ENCODE data around the gene YPEL5. TPM values are rescaled to one million over a fixed set of nuclear protein-coding genes. Genes with fewer than 3 reads are reported as not detected.

The YPEL5 gene
- polyA plus RNA-seq, 3 donors: 26.3 to 87.5 (median 53.4) TPM

- no peak overlapping the region for H3K27ac ChIP-seq (ENCODE audit: low read depth, low read length)
- 93 to 96% (median 94%) methylated on average over 13 of the region's 13 CpGs for WGBS, 3 donors
Observed at GRCh38 chr2:30190637-30191036, 43.8 kb downstream of the YPEL5 start.

DNA sequence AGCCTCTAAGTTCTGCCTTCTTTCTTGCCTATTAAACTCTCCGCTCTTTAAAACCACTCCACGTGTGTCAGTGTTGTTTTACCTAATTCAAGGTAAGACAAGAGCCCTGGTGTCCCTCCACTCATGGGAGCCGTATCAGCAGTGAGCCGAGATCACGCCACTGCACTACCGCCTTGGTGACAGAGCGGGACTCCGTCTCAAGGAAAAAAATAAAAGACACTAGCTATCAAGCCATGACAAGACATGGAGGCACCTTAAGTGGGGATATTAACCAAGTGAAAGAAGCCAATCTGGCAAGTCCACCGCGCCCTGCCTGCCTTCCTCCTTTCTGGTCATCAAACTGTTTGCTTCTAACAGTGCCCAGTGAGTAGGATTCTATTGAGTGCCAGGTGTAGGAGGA lies 44.3 kb downstream of the YPEL5 start:
- 94 to 95% (median 95%) methylated on average over 10 of the region's 10 CpGs for WGBS, 3 donors
- no peak overlapping the region for H3K27ac ChIP-seq (ENCODE audit: low read depth, low read length)

DNA sequence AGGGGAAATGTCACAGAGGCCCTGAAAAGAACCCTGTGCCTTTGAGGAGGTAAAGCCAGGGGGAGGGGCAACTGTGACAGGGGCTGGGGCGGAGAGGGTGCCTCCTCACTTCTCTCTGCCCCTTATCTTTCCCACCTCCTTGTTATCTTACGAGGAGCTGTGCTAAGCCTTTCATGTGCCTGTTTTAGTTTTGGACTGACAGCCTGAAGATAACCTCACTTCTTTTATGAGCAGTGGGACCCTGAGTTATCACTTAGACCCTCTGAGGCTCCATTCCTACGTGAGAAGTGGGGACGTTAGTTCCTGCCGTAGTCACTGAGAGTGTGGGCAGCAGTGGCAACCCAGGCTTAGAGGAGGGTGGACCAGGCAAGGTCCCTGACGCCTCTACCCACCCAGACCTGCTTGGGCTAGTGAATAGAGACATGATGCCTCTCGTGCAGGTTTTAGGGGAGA lies 45.0 kb downstream of the YPEL5 start:
- no peak overlapping the region for H3K27ac ChIP-seq (ENCODE audit: low read depth, low read length)
- WGBS, 3 donors: 59 to 87% (median 85%) methylated on average over 7 of the region's 7 CpGs

GRCh38 chr2:30192314-30192713 lies 45.5 kb downstream of the YPEL5 start:
- 84 to 95% (median 92%) methylated on average over 4 of the region's 4 CpGs for WGBS, 3 donors
- H3K27ac ChIP-seq (ENCODE audit: low read depth, low read length): no peak overlapping the region

- H3K27ac ChIP-seq (ENCODE audit: low read depth, low read length): no peak overlapping the region
- 82 to 90% (median 86%) methylated on average over 13 of the region's 13 CpGs for WGBS, 3 donors
Observed at GRCh38 chr2:30193104-30193681, 46.4 kb downstream of the YPEL5 start.

GRCh38 chr2:30194421-30194820 lies 47.6 kb downstream of the YPEL5 start:
- WGBS, 3 donors: 74 to 84% (median 83%) methylated on average over 7 of the region's 7 CpGs
- H3K27ac ChIP-seq (ENCODE audit: low read depth, low read length): no peak overlapping the region

- WGBS, 3 donors: 69 to 90% (median 87%) methylated on average over 4 of the region's 4 CpGs
- no peak overlapping the region for H3K27ac ChIP-seq (ENCODE audit: low read depth, low read length)
Observed at GRCh38 chr2:30195016-30195415, 48.2 kb downstream of the YPEL5 start.

DNA sequence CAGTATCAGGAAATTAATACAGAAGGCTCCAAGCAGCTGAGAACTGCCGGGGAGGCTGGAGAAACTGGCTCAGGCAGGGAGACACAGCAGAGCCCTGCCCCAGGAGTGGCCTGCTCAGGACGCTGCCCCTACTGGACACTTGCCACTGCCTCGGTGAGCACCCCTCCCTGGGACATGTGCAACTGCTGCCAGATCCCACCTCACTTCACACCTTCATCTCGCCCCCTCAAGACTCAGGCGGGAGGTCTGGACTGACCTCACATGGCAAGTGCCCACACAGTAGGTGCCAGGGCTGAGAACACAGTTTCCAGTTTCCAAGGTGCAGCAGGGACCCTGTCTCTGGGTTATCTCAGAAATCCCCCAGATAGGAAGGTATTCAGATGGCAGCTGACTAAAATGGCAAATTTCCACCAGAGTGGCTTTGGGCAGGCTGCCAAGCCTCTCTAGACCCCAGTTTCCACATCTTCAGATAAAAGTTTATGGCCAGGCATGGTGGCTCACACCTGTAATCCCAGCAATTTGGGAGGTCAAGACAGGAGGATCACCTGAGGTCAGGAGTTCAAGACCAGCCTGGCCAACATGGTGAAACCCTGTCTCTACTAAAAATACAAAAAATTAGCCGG lies 50.9 kb downstream of the YPEL5 start:
- H3K27ac ChIP-seq (ENCODE audit: low read depth, low read length): no peak overlapping the region
- WGBS, 3 donors: 76 to 84% (median 82%) methylated on average over 6 of the region's 6 CpGs

GRCh38 chr2:30201990-30202389 lies 55.2 kb downstream of the YPEL5 start:
- no peak overlapping the region for H3K27ac ChIP-seq (ENCODE audit: low read depth, low read length)
- 12 to 23% (median 19%) methylated on average over 1 of the region's 1 CpG for WGBS, 3 donors

GRCh38 chr2:30203156-30203555 lies 56.3 kb downstream of the YPEL5 start:
- WGBS, 3 donors: 90 to 94% (median 91%) methylated on average over 7 of the region's 7 CpGs
- H3K27ac ChIP-seq (ENCODE audit: low read depth, low read length): no peak overlapping the region

DNA sequence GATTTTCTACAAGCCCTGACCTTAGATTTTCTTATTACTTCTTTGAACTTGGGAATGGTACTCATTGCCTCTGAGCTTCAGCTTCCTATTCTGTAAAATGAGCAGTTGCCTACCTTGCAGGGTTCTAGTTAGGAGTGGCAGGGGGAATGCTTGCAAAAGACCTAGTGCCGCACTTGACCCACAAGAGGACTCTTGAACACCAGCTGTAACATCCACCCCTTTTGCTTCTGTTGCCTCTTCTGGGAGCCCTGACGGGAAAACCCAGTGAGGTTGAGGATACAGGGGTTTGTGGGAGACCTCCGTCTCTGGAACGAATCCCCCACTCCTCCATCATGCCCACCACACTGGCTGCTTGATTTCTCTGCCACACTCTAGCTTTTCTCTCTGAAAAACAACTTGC lies 57.5 kb downstream of the YPEL5 start:
- H3K27ac ChIP-seq (ENCODE audit: low read depth, low read length): no peak overlapping the region
- WGBS, 3 donors: 90 to 94% (median 93%) methylated on average over 4 of the region's 4 CpGs

- WGBS, 3 donors: 86 to 88% (median 88%) methylated on average over 1 of the region's 1 CpG
- no peak overlapping the region for H3K27ac ChIP-seq (ENCODE audit: low read depth, low read length)
Observed at GRCh38 chr2:30205456-30205855, 58.6 kb downstream of the YPEL5 start.

DNA sequence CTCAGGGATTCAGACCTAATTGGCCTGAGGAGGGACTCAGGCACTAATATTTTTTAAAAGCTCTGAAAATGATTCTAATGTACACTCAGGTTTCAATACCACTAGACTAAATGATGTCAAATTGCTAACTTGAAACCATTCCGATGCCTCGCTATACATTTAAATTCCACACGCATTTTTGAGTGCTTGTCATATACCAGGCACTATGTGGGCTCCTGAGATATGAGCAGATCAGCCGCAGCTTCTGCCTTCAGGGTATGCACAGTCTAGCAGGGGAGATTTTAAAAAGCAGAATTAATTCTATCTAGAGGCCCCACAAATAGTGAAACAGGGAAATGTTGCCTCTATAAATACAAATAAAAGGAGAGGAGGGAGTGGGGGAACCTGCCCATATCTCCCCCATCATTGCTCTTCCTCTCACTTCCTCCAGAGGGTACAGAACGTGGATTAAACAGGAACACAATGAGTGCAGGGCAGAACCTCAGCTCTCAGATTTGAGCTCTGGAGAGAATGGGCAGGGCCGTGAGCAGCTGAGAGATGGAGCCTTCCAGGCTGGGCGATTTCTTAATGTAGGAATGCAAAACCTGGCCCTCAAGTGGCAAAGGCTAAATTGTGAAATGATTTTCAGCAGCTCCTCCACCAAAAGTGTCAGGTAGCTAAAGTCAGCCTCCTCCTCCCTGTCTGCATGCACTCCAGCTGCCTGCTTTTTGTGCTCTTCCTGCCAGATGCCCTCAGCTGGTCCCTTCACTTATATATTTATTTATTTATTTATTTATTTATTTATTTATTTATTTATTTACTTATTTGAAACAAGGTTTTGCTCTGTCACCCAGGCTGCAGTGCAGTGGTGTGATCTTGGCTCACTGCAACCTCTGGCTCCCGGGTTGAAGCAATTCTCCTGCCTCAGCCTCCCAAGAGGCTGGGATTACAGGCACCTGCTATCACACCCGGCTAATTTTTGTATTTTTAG lies 59.9 kb downstream of the YPEL5 start:
- WGBS, 3 donors: 73 to 84% (median 78%) methylated on average over 9 of the region's 9 CpGs
- no peak overlapping the region for H3K27ac ChIP-seq (ENCODE audit: low read depth, low read length)

DNA sequence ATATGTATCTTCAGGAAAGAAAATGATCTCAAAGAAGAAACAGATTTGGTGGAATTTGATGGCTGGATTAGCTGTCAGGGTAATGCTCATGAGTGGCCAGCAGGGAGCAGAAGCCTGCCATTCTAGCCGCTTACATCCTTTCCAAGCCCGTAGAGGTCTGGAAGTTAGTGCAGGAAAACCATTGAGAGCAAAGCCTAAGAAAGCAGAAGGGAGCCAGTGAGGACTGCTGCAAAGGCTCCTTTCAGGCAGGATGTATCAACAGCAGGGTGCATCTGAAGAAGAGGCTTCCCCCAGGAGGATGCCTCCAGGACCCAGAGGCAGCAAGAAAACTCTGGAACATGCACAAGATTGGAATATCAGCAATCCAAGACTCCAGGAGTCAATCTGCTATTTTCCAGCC lies 61.6 kb downstream of the YPEL5 start:
- no peak overlapping the region for H3K27ac ChIP-seq (ENCODE audit: low read depth, low read length)
- 2 to 3% (median 2%) methylated on average over 2 of the region's 2 CpGs for WGBS, 3 donors

DNA sequence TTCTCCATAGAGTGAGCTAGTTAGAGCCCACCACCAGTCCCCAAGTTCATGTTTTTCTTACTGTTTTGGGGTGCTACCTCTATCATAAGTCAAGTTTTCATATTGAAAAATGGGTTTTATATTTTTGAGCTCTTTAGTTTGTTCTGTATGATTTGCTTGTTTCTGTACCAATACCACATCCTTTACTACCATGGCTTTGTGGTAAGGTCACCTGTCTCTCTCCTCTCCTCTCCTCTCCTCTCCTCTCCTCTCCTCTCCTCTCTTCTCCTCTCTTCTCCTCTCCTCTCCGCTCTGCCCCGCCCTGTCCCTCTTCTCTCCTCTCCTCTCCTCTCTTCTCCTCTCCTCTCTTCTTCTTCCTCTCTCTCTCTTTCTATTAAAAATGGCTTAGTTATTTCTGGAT lies 62.4 kb downstream of the YPEL5 start:
- H3K27ac ChIP-seq (ENCODE audit: low read depth, low read length): no peak overlapping the region
- WGBS, 3 donors: no CpG with 5 or more reads among the region's 2 CpGs

Other genes starting within 250 kb of the YPEL5 start
- gene ALK, start 225.4 kb upstream of the YPEL5 start, polyA plus RNA-seq: 1 to 10 TPM in 1 of 3 donors, under 1 TPM in 2; 0.02 to 1.0 (median 0.13) TPM
- gene LBH, start 84.5 kb downstream of the YPEL5 start, polyA plus RNA-seq: 10 to 100 TPM in 2 of 3 donors, 1 to 10 TPM in 1; 4.8 to 15.6 (median 12.2) TPM